Stimulated activated CD4-positive, alpha-beta T cell treated with anti-CD3 and anti-CD28 coated beads, Interleukin-4, amount 100 ng/mL, for 48 hours (primary cell): ENCODE results near the gene CATSPERZ.

ENCODE experiments used
- DNase-seq, 2 donors: peaks; one replicate each; pipeline ENCODE4 v3.0.0-alpha.2; 2020; ENCODE audit warnings: low read depth in 2 of 2

The CATSPERZ gene

GRCh38 chr11:64263947-64264317, 36.2 kb upstream of the CATSPERZ start:
- no peak for DNase-seq

GRCh38 chr11:64264371-64264852, 35.7 kb upstream of the CATSPERZ start:
- DNase-seq, result no peak

- no peak for DNase-seq
Observed at GRCh38 chr11:64265176-64266160, 34.7 kb upstream of the CATSPERZ start.

- DNase-seq, result no peak
Observed at GRCh38 chr11:64266339-64266738, 33.8 kb upstream of the CATSPERZ start.

GRCh38 chr11:64267207-64267945, 32.8 kb upstream of the CATSPERZ start:
- no peak for DNase-seq

- DNase-seq, result no peak
Observed at GRCh38 chr11:64268025-64268892, 31.9 kb upstream of the CATSPERZ start.

- peak; percentile 39 to 55 for DNase-seq
Observed at GRCh38 chr11:64268893-64269539, 31.1 kb upstream of the CATSPERZ start.

- peak; percentile 96 to 97 for DNase-seq
Observed at GRCh38 chr11:64269540-64270220, 30.5 kb upstream of the CATSPERZ start.

- no peak for DNase-seq
Observed at GRCh38 chr11:64275031-64275800, 24.9 kb upstream of the CATSPERZ start.

GRCh38 chr11:64275841-64276240, 24.3 kb upstream of the CATSPERZ start:
- DNase-seq, result no peak

- DNase-seq, result no peak
Observed at GRCh38 chr11:64276653-64277431, 23.3 kb upstream of the CATSPERZ start.

- no peak for DNase-seq
Observed at GRCh38 chr11:64278576-64279190, 21.5 kb upstream of the CATSPERZ start.

GRCh38 chr11:64281957-64282770, 18.0 kb upstream of the CATSPERZ start:
- no peak for DNase-seq

- no peak for DNase-seq
Observed at GRCh38 chr11:64283092-64283491, 17.1 kb upstream of the CATSPERZ start.

- peak; percentile 91 to 92 for DNase-seq
Observed at GRCh38 chr11:64284048-64284961, 15.9 kb upstream of the CATSPERZ start, which contains the start of gene BAD. BAD (minus strand) TSS chr11:64284665; CDS start chr11:64284368, 297 bp downstream.
